Lower leg skin (tissue), 3 donors: ENCODE results near the gene HADHB.

Source experiments
- POLR2A ChIP-seq, 2 donors: fragments of 450-650 bp; IDR thresholded peaks; one replicate each; pipeline ENCODE4 v1.6.1; 2016 to 2017; ENCODE audit warnings: antibody characterized with exemption in 2 of 2, mild to moderate bottlenecking in 1 of 2, moderate library complexity in 1 of 2
- TF ChIP-seq, protein P1 (sequence below), 3 donors: fragments of 450-650 bp; IDR thresholded peaks; one replicate each; pipeline ENCODE4 v1.5.1; 2016; ENCODE audit warnings: antibody characterized with exemption in 3 of 3, mild to moderate bottlenecking in 3 of 3, moderate library complexity in 2 of 3

DNA sequence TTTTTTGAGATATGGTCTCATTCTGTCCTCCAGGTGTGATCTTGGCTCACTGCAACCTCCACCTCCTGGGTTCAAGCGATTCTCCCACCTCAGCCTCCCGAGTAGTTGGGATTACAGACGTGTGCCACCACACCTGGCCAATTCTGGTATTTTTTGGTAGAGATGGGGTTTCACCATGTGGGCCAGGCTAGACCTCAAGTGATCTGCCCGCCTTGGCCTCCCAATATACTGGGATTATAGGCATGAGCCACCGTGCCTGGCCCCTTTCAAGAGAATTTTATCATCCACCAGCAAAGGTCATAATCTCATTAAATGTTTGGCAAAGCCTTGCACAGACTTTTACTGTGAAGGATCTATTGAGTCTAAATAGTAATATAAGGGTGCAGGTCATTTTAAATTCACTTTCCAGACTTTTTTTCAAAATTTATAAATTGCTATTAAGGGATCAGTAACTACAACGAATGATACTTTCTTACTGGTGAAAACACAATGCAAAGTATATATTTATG lies 2.8 kb upstream of the HADHB start:
- TF ChIP-seq, protein P1, sequence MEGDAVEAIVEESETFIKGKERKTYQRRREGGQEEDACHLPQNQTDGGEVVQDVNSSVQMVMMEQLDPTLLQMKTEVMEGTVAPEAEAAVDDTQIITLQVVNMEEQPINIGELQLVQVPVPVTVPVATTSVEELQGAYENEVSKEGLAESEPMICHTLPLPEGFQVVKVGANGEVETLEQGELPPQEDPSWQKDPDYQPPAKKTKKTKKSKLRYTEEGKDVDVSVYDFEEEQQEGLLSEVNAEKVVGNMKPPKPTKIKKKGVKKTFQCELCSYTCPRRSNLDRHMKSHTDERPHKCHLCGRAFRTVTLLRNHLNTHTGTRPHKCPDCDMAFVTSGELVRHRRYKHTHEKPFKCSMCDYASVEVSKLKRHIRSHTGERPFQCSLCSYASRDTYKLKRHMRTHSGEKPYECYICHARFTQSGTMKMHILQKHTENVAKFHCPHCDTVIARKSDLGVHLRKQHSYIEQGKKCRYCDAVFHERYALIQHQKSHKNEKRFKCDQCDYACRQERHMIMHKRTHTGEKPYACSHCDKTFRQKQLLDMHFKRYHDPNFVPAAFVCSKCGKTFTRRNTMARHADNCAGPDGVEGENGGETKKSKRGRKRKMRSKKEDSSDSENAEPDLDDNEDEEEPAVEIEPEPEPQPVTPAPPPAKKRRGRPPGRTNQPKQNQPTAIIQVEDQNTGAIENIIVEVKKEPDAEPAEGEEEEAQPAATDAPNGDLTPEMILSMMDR (IDR thresholded peaks at IDR 0.05): no peak
- TF ChIP-seq POLR2A (IDR thresholded peaks at IDR 0.05): no peak
